ENCODE data around the gene RXFP3.

The RXFP3 gene

GRCh38 chr5:33978306-33978705, 42.1 kb downstream of the RXFP3 start:
- no peak for DNase-seq (ENCODE audit: low read depth in 1 of 2, low spot score in 1 of 2)

GRCh38 chr5:33980030-33980429, 43.8 kb downstream of the RXFP3 start:
- DNase-seq (ENCODE audit: low read depth in 1 of 2, low spot score in 1 of 2) = no peak

- no peak for DNase-seq (ENCODE audit: low read depth in 1 of 2, low spot score in 1 of 2)
Observed at GRCh38 chr5:33981408-33982162, 45.4 kb downstream of the RXFP3 start.

GRCh38 chr5:33984178-33984577, 48.0 kb downstream of the RXFP3 start:
- no peak for DNase-seq (ENCODE audit: low read depth in 1 of 2, low spot score in 1 of 2)

GRCh38 chr5:33984671-33985124, 48.5 kb downstream of the RXFP3 start, which contains the start of gene SLC45A2:
Gene SLC45A2 (minus strand): TSS chr5:33984693. CDS start chr5:33984583, 110 bp downstream.
- DNase-seq (ENCODE audit: low read depth in 1 of 2, low spot score in 1 of 2) = no peak

- DNase-seq (ENCODE audit: low read depth in 1 of 2, low spot score in 1 of 2) = no peak
Observed at GRCh38 chr5:33985447-33985846, 49.3 kb downstream of the RXFP3 start.

Data from stimulated activated CD4-positive, alpha-beta T cell treated with anti-CD3 and anti-CD28 coated beads, Interleukin-15, amount 100 ng/mL, for 1 hour (primary cell).